ENCODE measurements around the gene ATP6V0E2.

ATP6V0E2 gene

DNA sequence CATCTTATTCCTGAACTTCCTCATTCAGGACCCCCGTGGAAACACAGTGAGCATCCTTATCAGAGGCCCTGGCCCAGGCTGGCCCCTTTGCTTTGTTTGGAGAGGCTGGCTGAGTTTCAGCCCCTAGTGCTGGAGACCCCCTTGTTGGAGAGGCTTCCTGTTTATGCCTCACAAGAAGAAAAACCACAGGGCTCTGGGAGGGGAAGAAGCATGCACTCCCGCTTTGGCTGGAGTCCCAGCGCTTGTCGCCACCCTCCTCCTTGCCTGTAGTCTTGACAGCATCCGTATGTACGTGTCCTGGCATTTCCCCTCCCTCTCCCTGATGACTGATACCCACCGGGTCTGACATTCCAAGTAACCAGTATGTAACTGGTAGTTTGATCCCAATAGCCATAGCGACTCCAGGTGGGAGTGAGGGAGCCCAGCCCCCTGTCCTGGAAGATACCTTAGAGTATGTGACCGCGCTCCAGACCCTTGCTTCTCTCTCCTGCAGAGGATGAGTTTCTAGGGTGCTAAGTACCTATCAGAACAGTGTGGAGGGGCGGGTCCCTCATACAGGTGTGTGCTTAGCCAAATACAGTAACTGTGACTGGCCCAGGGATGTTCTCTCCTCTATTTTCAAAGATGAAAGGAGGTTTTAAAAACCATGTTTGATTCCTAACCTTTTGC is 6.9 kb upstream of the ATP6V0E2 start:
- TF ChIP-seq, protein P1, sequence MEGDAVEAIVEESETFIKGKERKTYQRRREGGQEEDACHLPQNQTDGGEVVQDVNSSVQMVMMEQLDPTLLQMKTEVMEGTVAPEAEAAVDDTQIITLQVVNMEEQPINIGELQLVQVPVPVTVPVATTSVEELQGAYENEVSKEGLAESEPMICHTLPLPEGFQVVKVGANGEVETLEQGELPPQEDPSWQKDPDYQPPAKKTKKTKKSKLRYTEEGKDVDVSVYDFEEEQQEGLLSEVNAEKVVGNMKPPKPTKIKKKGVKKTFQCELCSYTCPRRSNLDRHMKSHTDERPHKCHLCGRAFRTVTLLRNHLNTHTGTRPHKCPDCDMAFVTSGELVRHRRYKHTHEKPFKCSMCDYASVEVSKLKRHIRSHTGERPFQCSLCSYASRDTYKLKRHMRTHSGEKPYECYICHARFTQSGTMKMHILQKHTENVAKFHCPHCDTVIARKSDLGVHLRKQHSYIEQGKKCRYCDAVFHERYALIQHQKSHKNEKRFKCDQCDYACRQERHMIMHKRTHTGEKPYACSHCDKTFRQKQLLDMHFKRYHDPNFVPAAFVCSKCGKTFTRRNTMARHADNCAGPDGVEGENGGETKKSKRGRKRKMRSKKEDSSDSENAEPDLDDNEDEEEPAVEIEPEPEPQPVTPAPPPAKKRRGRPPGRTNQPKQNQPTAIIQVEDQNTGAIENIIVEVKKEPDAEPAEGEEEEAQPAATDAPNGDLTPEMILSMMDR (IDR thresholded peaks at IDR 0.05; ENCODE audit: low read depth, low read length, missing control alignments) = no peak
- Histone ChIP-seq H3K27ac (no peak overlapping the region), H3K36me3 (replicated peaks) (no peaks in the 10 kb centered on the region), H3K4me3 (ENCODE audit: low read depth, low read length) (no peak overlapping the region), H3K27me3 (replicated peaks) (no peaks in the 10 kb centered on the region)
- peak; percentile 62 for DNase-seq
- in situ Hi-C loops (cut with HindIII; ENCODE audit: low pct_ligation_motif_present, low sequenced_read_pairs) = no loop called here

DNA sequence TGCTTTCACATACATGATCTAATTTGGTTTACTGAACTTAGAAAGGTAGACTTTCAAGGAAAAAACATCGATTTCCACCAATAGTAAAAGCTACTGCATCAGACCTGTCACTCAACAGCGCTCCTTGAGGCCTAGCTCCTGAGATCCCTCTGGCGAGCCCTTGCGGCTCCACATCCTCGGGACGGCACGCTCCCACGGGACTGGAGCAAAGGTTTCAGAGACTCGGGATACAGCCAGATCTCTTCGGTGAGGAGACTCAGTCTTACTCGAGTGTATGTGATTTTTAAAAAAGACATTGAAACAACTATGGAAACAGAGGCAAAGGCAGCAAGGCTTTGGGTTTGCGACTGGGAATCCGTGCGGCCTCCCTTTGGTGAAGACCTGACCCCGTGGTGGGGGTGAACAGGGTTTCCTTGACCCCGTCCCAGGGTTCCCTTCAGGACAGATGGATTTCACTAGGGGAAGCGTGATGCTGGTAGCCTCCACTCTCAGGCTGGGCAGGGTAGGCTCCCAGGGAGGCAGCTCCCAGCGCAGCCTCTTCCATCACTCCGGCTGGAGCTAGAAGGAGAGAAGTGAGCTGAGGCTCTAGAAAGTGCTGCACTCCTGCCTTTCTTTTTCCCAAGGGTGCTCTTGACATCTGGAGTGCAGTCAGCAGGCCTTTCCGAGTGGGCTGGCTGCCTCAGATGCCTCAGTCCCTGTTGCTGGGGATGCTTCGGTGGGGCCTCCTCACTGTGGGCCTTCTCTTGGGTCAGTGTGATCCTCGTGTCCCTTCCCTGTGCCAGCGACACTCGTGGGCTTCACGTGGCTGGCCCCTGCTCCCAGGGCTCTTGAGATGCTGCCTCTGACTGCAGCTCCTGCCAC is 5.8 kb upstream of the ATP6V0E2 start:
- TF ChIP-seq, protein P1 (IDR thresholded peaks at IDR 0.05; ENCODE audit: low read depth, low read length, missing control alignments) = no peak
- no peaks in the 10 kb centered on the region for H3K27me3 ChIP-seq (replicated peaks)
- no peaks in the 10 kb centered on the region for H3K36me3 ChIP-seq (replicated peaks)
- H3K4me3 ChIP-seq (ENCODE audit: low read depth, low read length) = no peak overlapping the region
- no peak overlapping the region for H3K27ac ChIP-seq
- no peak for DNase-seq
- in situ Hi-C loops (cut with HindIII; ENCODE audit: low pct_ligation_motif_present, low sequenced_read_pairs) = no loop called here

DNA sequence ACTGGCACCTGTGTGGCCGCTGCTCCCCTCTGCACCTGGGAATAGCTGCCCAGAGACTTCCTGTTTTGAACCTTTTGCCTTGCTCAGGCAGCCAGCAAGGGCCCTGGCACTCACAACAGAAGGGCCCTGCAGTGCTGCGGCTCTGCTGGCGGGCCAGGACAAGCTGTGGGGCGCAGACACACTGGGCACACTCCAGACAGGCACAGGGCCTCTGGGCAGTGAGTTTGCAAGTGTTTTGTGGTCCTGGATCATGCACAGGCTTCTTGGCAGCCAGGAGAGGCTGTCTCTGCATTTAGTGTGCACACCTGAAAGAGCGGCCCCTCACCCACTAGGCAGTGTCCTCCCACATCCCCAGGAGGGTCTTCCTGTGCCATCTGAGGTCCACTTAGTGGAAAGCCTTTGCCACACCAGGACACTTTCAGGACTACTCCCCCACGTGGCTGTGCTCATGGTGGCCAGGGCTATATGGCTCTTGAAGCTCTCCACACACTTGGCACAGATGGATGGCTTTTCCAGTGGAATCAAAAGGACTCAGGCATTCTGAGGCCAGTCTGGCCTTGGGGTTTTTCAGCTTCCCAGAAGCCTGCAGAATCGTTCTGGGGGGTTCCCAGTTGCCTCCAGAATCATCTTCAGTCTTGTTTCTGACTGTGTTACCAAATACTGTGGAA is 5.0 kb upstream of the ATP6V0E2 start:
- TF ChIP-seq, protein P1 (IDR thresholded peaks at IDR 0.05; ENCODE audit: low read depth, low read length, missing control alignments) = no peak
- Histone ChIP-seq H3K27me3 (replicated peaks) (no peaks in the 10 kb centered on the region), H3K27ac (no peak overlapping the region), H3K36me3 (replicated peaks) (no peaks in the 10 kb centered on the region), H3K4me3 (ENCODE audit: low read depth, low read length) (no peak overlapping the region)
- no peak for DNase-seq
- in situ Hi-C loops (cut with HindIII; ENCODE audit: low pct_ligation_motif_present, low sequenced_read_pairs) = no loop called here

DNA sequence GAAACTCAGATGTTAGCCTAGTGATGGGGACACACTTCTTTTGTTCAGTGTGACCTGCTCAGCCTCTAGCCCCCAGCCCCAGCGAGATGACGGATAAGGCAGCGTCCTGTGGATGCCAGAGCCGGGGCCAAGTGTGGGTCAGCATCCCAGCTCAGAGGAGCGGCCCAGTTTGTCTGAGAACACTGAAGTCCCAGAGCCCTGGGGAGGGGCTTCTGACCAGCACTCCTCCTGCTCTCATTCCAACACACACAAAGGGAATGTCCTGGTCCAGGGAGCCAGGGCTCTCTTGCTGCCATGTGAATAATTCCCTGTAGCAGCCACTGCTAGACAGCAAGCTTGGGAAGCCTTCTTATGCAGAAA is 4.5 kb upstream of the ATP6V0E2 start:
- H3K36me3 ChIP-seq (replicated peaks) = no peaks in the 10 kb centered on the region
- H3K4me3 ChIP-seq (ENCODE audit: low read depth, low read length) = no peak overlapping the region
- in situ Hi-C loops (cut with HindIII; ENCODE audit: low pct_ligation_motif_present, low sequenced_read_pairs) = no loop called here
- DNase-seq = no peak
- H3K27me3 ChIP-seq (replicated peaks) = no peaks in the 10 kb centered on the region
- no peak overlapping the region for H3K27ac ChIP-seq
- TF ChIP-seq, protein P1 (IDR thresholded peaks at IDR 0.05; ENCODE audit: low read depth, low read length, missing control alignments) = no peak

DNA sequence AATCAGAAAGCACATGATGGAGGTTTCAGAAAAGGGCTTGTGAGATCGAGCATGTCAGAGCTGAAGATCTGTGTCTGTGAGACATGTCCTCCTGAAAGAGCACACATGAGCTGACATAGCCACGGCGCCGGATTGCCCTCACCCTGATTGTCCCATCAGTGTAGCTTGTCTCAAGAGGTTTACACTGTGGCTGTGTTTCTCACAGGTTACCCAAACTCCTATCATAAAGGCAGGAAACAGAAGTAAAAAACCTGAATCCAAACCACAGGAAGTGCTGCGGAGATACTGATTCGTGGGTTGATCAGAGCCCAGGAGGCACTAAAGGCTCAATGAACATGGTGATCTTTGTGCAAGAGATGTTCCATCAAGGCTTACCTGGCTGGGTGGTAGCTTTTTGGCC is 3.9 kb upstream of the ATP6V0E2 start:
- TF ChIP-seq, protein P1 (IDR thresholded peaks at IDR 0.05; ENCODE audit: low read depth, low read length, missing control alignments) = no peak
- DNase-seq = no peak
- Histone ChIP-seq H3K27me3 (replicated peaks) (no peaks in the 10 kb centered on the region), H3K36me3 (replicated peaks) (no peaks in the 10 kb centered on the region), H3K4me3 (ENCODE audit: low read depth, low read length) (no peak overlapping the region), H3K27ac (no peak overlapping the region)
- in situ Hi-C loops (cut with HindIII; ENCODE audit: low pct_ligation_motif_present, low sequenced_read_pairs) = no loop called here

Data from brain microvascular endothelial cell (primary cell).